HG02571 (cell line): ENCODE measurements around the gene PTF1A.
"Not testable (repeated sequence)": the region's sequence is repeated elsewhere in the genome, so short reads cannot be mapped to it uniquely, and the experiment has no call there.

Experiments
- ATAC-seq: cut with Tn5 transposase; IDR thresholded peaks from one replicate; pipeline ENCODE4 v1.9.1; 2021; ENCODE audit warnings: mild to moderate bottlenecking, moderate library complexity; ENCODE audit not compliant: unreplicated experiment

The PTF1A gene

DNA sequence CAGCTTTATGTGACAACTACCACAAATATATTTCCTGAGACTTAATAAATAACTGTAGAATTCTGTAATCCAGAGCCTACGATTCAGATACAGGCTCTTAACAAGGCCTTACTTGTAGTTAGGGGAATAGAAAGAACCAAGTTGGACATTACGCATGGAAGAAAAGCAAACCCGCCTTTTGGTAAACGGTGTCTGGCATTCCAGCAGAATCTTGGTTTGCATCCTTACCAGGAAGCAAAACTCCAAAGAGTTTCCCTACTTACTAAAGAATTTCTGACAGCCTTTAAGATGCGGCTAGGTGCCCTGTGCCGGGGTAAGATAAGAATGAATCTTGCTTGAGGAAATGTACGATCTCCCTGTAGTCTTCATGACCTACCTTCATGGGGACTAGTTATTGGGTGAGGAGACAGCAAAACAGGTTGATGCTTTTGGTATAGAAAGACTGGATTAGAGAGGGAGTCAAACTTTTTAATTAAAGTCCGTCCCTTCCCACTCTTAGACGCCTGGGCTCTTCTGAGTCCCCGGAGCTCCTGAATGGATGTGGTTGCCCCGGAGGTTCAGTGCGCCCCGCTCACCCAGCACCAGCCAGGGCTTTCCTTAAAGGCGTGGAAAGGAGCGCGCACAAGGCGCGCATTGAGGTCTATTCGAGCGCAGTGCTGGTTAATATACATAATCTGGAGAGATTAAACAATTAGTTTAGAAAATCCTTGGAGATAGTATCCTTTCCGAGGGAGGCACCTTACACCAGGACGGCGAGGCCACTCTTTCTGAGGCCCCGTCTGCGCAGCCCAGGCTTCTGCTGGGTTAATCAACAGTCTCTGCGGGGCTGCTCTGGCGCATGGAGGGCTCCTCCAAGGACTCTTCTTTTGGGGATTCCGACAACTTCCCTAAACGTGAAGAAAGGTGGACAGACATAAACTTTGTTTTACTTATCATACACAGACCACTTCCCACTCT lies 11.5 kb downstream of the PTF1A start:
- ATAC-seq = no peak

DNA sequence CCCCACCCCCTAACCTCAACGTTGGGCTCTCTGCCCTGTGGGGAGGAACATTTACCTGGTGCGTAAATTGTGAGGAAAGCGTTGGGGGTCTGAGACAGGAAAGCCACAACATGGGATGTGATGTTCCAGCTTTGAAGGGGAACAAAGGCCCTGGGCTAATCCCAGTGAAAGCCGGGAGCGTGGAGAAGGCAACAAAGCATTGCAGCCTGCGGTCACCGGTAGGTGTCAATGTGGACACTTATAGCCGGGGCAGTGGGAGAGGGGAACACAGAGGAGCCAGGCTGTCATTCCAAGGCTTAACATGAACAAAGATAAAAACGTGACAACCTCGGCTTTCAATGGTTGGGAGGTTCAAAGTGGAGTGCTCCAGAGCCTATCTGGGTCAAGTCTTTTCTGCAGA lies 12.7 kb downstream of the PTF1A start:
- no peak for ATAC-seq

DNA sequence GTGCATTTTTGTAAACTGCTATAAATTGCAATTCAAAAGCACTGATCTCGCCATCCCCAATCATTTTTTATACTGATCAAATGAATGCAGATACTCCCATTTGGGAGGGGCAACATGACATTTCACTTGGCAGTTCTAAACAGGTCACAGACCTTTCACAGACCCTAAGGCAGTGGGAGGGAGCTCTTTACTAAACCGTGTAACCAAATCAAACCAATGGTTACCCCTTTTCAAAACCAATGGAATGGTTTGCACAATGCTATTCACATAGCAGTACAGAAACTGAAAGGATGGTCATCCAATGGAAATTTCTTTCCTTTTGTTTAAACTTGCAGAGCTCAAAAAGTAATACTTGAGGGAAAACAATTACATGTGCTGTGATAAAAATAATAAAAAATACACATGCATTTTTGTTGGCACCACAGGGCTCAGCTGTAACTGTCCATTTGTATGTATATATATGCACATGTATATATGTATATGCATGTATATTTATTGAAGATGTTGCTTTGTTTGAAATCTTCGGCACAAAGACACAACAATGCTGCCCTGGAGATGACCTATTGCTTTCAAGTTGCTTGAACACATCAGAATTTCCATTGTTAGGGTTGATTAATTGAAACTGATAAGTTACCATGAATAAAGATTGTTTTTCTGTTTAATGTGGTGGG lies 14.0 kb downstream of the PTF1A start:
- ATAC-seq = no peak

DNA sequence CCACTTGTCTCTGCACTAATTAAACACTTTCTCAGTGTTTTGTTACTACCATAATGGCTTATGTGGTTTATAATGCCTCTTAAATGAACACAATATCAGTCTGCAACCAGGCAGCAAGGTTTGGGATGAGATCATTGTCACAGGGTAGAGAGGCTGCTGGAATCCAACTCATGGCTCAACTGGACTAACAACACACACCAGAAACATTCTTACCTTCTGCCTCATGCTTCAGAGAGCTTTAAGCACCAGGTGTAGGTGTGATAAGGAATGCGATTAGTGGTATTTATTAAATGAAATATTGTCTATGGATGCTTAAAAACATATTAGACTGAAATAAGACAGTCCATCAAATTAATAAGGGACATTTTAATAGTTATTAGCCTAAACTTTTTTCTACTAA lies 25.4 kb downstream of the PTF1A start:
- no peak for ATAC-seq

DNA sequence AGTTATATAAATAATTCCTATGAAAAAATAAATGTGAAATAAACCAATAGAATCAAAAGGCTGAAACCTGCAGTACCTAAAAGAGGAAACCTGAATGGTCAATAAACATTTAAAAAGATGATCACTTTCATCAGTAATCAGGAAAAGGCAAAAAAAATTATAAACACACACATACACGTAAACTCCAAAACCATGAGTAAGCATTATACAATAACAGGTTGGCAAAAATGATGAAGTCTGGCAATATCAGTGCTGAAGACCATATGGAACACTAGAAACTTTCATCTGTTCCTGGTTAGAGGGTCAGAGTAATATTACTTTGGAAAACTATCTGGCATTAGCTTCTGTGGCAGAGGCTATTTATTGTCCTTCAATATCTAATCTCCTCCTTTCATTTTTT lies 38.5 kb downstream of the PTF1A start:
- no peak for ATAC-seq

DNA sequence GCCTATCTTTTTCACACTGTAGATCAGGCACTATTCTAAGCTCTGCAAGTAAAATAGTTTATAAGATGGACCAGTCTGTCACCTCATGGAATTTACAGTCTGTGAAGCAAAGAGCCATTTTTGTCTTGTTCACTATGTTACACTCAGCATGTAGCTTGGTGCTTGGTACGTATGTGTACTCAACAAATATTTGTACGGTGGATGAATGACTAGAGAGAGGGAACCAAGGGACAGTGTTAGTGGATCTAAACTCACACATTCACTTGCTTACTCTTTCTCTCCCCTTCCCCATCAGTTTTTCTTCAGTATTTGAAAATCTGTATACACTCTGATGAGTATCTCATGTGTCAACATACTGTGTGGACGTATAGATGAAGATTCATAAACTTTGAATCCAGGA lies 45.9 kb downstream of the PTF1A start:
- no peak for ATAC-seq

DNA sequence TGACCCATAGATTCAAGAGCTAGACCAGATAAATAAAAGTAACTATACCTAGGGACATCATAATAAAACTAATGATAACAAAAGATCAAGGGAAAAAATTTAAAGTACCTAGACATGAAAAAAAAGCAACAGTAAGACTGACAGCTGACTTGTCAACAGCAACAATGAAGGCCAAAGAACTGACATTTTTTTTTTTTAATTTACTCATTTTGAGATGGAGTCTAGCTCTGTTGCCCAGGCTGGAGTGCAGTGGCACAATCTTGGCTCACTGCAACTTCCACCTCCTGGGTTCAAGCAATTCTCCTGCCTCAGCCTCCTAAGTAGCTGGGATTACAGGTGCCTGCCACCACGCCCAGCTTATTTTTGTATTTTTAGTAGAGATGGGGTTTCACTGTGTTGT lies 49.7 kb downstream of the PTF1A start:
- ATAC-seq = not testable (repeated sequence)
